ENCODE measurements around the gene STOX2. TPM values are rescaled to one million over a fixed set of nuclear protein-coding genes. Genes with fewer than 3 reads are reported as not detected.

STOX2 gene
- total and polyA plus RNA-seq, 2 donors (not counting 3 experiments of a cell fraction or from before 2014, with no cell fraction given) = 0.03 to 0.24 TPM

GRCh38 chr4:184066584-184067300 lies 161.6 kb downstream of the STOX2 start:
- no peaks in the 10 kb centered on the region for H3K27me3 ChIP-seq (ENCODE audit: control insufficient read depth in 2 of 2, insufficient read depth in 2 of 2, low read length in 2 of 2)
- no peak overlapping the region for H2AFZ ChIP-seq (ENCODE audit: low read depth, low read length)
- no peak overlapping the region for H3K4me3 ChIP-seq (replicated peaks in 1 of 3; ENCODE audit: insufficient read depth in 1 of 3, low read depth in 1 of 3, low read length in 3 of 3)
- no peak overlapping the region for H3K27ac ChIP-seq (ENCODE audit: insufficient read depth, low read depth, low read length)
- no peaks in the 10 kb centered on the region for H3K79me2 ChIP-seq (ENCODE audit: control insufficient read depth, insufficient read depth, low read length)
- BruUV-seq (replicated peaks) = no TSS peak
- H3K9me1 ChIP-seq (replicated peaks; ENCODE audit: control insufficient read depth, extremely low read depth, insufficient read depth, low read length) = no peaks in the 10 kb centered on the region
- POLR2A ChIA-PET = no interaction called here
- H3K9ac ChIP-seq (replicated peaks; ENCODE audit: extremely low read depth, insufficient read depth, low read length) = no peak overlapping the region
- H3K36me3 ChIP-seq (ENCODE audit: control insufficient read depth in 2 of 2, extremely low read depth in 1 of 2, insufficient read depth in 2 of 2, low read length in 2 of 2) = no peaks in the 10 kb centered on the region
- no peaks in the 10 kb centered on the region for H3K4me1 ChIP-seq (ENCODE audit: control insufficient read depth, extremely low read depth, insufficient read depth, low read length)
- no peak overlapping the region for H3K4me2 ChIP-seq (ENCODE audit: insufficient read depth, low read length)
- FAIRE-seq (no peak), DNase-seq (ENCODE audit: low read depth, low spot score) (no peak)
- CTCF ChIA-PET = no interaction called here
- no peaks in the 10 kb centered on the region for H3K9me3 ChIP-seq (replicated peaks; ENCODE audit: control insufficient read depth, insufficient read depth, low read length)
- dilution Hi-C loops (cut with MboI; ENCODE audit: extremely low pct_ligation_motif_present, low sequenced_read_pairs) = no loop called here
- intact Hi-C loops (cut with micrococcal nuclease) = no loop called here
- TF ChIP-seq JUN (IDR thresholded peaks at IDR 0.05; ENCODE audit: borderline replicate concordance, insufficient read depth, insufficient read length, low read depth) (no peak), POLR2A (IDR thresholded peaks at IDR 0.05; ENCODE audit: low read depth, low read length) (no peak), MAX (IDR thresholded peaks at IDR 0.05; ENCODE audit: insufficient read depth, insufficient read length) (no peak), MYC (IDR thresholded peaks at IDR 0.05; ENCODE audit: low read depth, low read length) (no peak), GATA2 (IDR thresholded peaks at IDR 0.05; ENCODE audit: insufficient read depth, insufficient read length, low read depth, low read length) (no peak), CTCF (IDR thresholded peaks at IDR 0.05; ENCODE audit: extremely low read depth in 1 of 2, insufficient read depth in 1 of 2, low read depth in 1 of 2, low read length in 2 of 2) (no peak), FOS (IDR thresholded peaks at IDR 0.05; ENCODE audit: borderline replicate concordance, insufficient read depth, low read length) (no peak), POLR2AphosphoS5 (IDR thresholded peaks at IDR 0.05; ENCODE audit: insufficient read depth, low read depth, low read length) (no peak), EZH2 (IDR thresholded peaks at IDR 0.05; ENCODE audit: borderline replicate concordance, low read depth, low read length, severe bottlenecking) (no peak)
- no peaks in the 10 kb centered on the region for H4K20me1 ChIP-seq (replicated peaks; ENCODE audit: control insufficient read depth, extremely low read depth, insufficient read depth, low read length)
